ENCODE results near the gene ATP1B3.

- TF ChIP-seq CTCF (IDR thresholded peaks at IDR 0.05; ENCODE audit: low read depth, low read length), result no peak
- no peak for TF ChIP-seq EZH2phosphoT487 (IDR thresholded peaks at IDR 0.05; ENCODE audit: low read depth)
Measured at GRCh38 chr3:141859651-141860050, 16.8 kb upstream of the ATP1B3 start.

Measured in OCI-LY3 (cell line).